KMS-11 (cell line): ENCODE measurements around the gene CCHCR1.

Experiments
- H2AFZ ChIP-seq: fragments of 200-600 bp; sonication (generic); 2 replicates; pipeline ENCODE4 v1.6.1; 2016; ENCODE audit warnings: antibody characterized with exemption, mixed run types, low read depth
- H3K27ac ChIP-seq: fragments of 200-600 bp; sonication (generic); 2 replicates; pipeline ENCODE4 v1.6.1; 2016; ENCODE audit warnings: mild to moderate bottlenecking, mixed run types
- H3K27me3 ChIP-seq: fragments of 200-600 bp; sonication (generic); 2 replicates; pipeline ENCODE4 v1.6.1; 2017; ENCODE audit warnings: mild to moderate bottlenecking, low read depth, mixed run types, moderate library complexity; ENCODE audit not compliant: insufficient read depth
- H3K36me3 ChIP-seq: fragments of 200-600 bp; sonication (generic); 2 replicates; pipeline ENCODE4 v1.6.1; 2017; ENCODE audit warnings: mild to moderate bottlenecking, mixed run types; ENCODE audit not compliant: insufficient read depth
- H3K4me1 ChIP-seq: fragments of 200-600 bp; sonication (generic); 2 replicates; pipeline ENCODE4 v1.6.1; 2016; ENCODE audit warnings: mild to moderate bottlenecking, low read depth, mixed run types; ENCODE audit not compliant: poor library complexity, severe bottlenecking
- H3K4me2 ChIP-seq: fragments of 200-600 bp; sonication (generic); 2 replicates; pipeline ENCODE4 v1.7.0; 2016; ENCODE audit warnings: mild to moderate bottlenecking, mixed run types
- H3K4me3 ChIP-seq: fragments of 200-600 bp; sonication (generic); IDR thresholded peaks from 2 replicates; pipeline ENCODE4 v1.6.1; 2017; ENCODE audit warnings: low read depth, low read length, mixed read lengths; ENCODE audit not compliant: insufficient read depth
- H3K79me2 ChIP-seq: fragments of 200-600 bp; sonication (generic); 2 replicates; pipeline ENCODE4 v1.6.1; 2016; ENCODE audit warnings: low read depth, mixed run types; ENCODE audit not compliant: insufficient read depth
- H3K9ac ChIP-seq: fragments of 200-600 bp; sonication (generic); 2 replicates; pipeline ENCODE4 v1.6.1; 2016; ENCODE audit warnings: mild to moderate bottlenecking, mixed run types
- H4K20me1 ChIP-seq: fragments of 200-600 bp; sonication (generic); 2 replicates; pipeline ENCODE4 v1.6.1; 2016; ENCODE audit warnings: mild to moderate bottlenecking, mixed run types; ENCODE audit not compliant: insufficient read depth
- TF ChIP-seq, protein P1 (sequence below): fragments of 200-600 bp; sonication (generic); conservative IDR thresholded peaks from 2 replicates; pipeline ENCODE4 v1.6.1; 2017; ENCODE audit warnings: low read depth, mild to moderate bottlenecking, antibody characterized with exemption, low read length, moderate library complexity, mixed read lengths

CCHCR1 gene

DNA sequence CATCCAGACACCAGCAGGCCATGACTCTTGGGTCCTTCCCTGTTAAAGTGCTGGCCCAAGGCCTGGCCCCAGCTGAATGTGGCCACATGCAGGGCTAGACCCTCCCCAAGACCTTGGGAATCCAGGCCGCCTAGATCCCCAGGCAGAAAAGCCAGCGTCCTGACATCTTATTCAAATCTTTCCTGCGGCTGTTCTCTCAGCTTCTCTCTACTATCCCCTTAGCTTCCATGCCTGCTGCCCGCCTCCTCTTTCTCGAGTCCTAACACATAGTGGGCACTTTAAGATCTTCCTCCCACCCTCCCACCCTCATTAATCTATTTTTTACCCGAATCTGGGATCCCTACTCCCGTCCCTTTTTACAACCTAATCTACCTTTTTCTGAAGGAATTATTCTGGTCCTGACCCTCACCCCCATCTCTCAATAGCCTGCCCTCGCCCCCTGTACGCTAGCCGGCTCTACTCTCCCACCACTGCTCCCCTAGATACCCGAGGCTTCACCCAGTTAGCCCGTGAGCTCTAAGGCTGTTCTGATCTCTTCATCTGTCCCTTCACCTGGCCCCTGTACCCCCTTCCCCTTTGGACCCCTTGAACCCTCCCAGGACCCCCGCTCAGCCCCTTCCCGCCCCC is at the start of gene CCHCR1:
Gene CCHCR1, minus strand, starts transcription at position 290 of the 627 bp plus-strand sequence. Its CDS starts 202 bp downstream, at position 88.
- Histone ChIP-seq H3K4me3 (no peak within 1 kb of the TSS), H3K79me2 (peaks cover 4% of the 10 kb centered on the region; the same call in 1 of the 2 replicates), H3K36me3 (no peaks in the 10 kb centered on the region), H4K20me1 (no peaks in the 10 kb centered on the region), H3K27ac (no peak within 1 kb of the TSS), H3K9ac (peak within 1 kb of the TSS; percentile 30; the same call in 1 of the 2 replicates), H3K4me2 (peak within 1 kb of the TSS; percentile 87; the same call in 1 of the 2 replicates), H3K27me3 (no peaks in the 10 kb centered on the region), H2AFZ (peak within 1 kb of the TSS; percentile 70), H3K4me1 (peaks cover 25% of the 10 kb centered on the region)
- TF ChIP-seq, protein P1, sequence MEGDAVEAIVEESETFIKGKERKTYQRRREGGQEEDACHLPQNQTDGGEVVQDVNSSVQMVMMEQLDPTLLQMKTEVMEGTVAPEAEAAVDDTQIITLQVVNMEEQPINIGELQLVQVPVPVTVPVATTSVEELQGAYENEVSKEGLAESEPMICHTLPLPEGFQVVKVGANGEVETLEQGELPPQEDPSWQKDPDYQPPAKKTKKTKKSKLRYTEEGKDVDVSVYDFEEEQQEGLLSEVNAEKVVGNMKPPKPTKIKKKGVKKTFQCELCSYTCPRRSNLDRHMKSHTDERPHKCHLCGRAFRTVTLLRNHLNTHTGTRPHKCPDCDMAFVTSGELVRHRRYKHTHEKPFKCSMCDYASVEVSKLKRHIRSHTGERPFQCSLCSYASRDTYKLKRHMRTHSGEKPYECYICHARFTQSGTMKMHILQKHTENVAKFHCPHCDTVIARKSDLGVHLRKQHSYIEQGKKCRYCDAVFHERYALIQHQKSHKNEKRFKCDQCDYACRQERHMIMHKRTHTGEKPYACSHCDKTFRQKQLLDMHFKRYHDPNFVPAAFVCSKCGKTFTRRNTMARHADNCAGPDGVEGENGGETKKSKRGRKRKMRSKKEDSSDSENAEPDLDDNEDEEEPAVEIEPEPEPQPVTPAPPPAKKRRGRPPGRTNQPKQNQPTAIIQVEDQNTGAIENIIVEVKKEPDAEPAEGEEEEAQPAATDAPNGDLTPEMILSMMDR, result no peak

GRCh38 chr6:31205638-31206037 is 48.0 kb upstream of the CCHCR1 start:
- Histone ChIP-seq H3K36me3 (no peaks in the 10 kb centered on the region), H3K79me2 (no peaks in the 10 kb centered on the region), H3K4me1 (peaks cover 32% of the 10 kb centered on the region), H4K20me1 (no peaks in the 10 kb centered on the region), H3K9ac (no peak overlapping the region), H3K27ac (no peak overlapping the region), H3K27me3 (no peaks in the 10 kb centered on the region), H3K4me2 (no peak overlapping the region), H2AFZ (no peak overlapping the region), H3K4me3 (no peak overlapping the region)
- TF ChIP-seq, protein P1, result no peak

GRCh38 chr6:31204751-31205145 is 47.1 kb upstream of the CCHCR1 start:
- Histone ChIP-seq H3K27ac (peak overlapping the region; percentile 99), H3K9ac (peak overlapping the region; percentile 97), H3K4me3 (no peak overlapping the region), H2AFZ (peak overlapping the region; percentile 27; the same call in 1 of the 2 replicates), H3K4me2 (peak overlapping the region; percentile 93), H3K4me1 (peaks cover 40% of the 10 kb centered on the region), H4K20me1 (no peaks in the 10 kb centered on the region), H3K36me3 (no peaks in the 10 kb centered on the region), H3K27me3 (no peaks in the 10 kb centered on the region), H3K79me2 (peaks cover 8% of the 10 kb centered on the region; the same call in 1 of the 2 replicates)
- TF ChIP-seq, protein P1, result no peak

DNA sequence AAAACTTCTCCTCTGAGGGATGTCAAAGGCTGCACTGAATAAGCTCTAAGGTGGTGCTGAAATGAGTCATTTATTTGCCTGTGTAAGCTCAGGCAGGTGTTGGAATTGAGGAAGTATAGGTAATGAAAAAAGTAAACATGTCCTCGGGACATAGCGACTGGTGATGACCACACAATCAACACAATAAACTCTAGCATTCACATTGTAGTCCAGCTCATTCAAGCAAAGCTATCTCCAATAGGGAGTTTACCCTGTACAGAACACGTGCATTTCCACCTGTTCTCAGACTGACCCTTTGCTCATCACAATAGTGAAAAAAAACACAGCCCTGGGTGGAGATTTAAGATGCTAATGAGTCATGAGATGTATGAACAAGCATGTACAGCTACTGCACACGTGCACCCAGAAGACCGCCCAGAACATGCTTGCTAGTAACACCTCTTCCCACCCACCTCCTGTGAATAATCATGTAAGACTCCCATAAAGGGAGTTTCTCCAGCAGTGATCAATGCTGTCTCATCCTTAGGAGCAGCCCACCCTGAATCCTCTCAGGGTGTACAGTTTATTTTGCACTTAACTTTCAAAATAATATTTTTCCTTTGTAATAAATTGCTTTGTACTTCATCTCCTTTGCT is 45.9 kb upstream of the CCHCR1 start:
- TF ChIP-seq, protein P1, result no peak
- no peak overlapping the region for H3K4me3 ChIP-seq
- no peaks in the 10 kb centered on the region for H3K36me3 ChIP-seq
- no peaks in the 10 kb centered on the region for H3K27me3 ChIP-seq
- H3K27ac ChIP-seq, result peak overlapping the region; percentile 99
- H3K79me2 ChIP-seq, result peaks cover 20% of the 10 kb centered on the region; the same call in 1 of the 2 replicates
- peak overlapping the region; percentile 93 for H3K4me2 ChIP-seq
- H3K4me1 ChIP-seq, result peaks cover 53% of the 10 kb centered on the region
- H2AFZ ChIP-seq, result peak overlapping the region; percentile 27
- peak overlapping the region; percentile 97 for H3K9ac ChIP-seq
- no peaks in the 10 kb centered on the region for H4K20me1 ChIP-seq
